Neural cell (in vitro differentiated cells): ENCODE results near the gene PPP3R1. TPM values are rescaled to one million over a fixed set of nuclear protein-coding genes. Genes with fewer than 3 reads are reported as not detected.

Source experiments
- H2AFZ ChIP-seq: fragments of 200-600, 300-800 bp; sonication (generic), shearing (Covaris generic); 2 replicates; pipeline ENCODE4 v1.6.0; 2014; ENCODE audit warnings: low read depth, mild to moderate bottlenecking, antibody characterized with exemption, low read length, moderate library complexity
- H3F3A ChIP-seq: fragments of 200-600 bp; shearing (Covaris generic); 2 replicates; pipeline ENCODE4 v1.6.1; 2016; ENCODE audit warnings: mild to moderate bottlenecking, moderate library complexity, mixed read lengths, antibody characterized with exemption, low read length; ENCODE audit not compliant: insufficient read depth, poor library complexity, severe bottlenecking
- H3K27ac ChIP-seq: fragments of 200-600, 300-800 bp; sonication (generic), shearing (Covaris generic); 2 replicates; pipeline ENCODE4 v1.5.1; 2014; ENCODE audit warnings: mild to moderate bottlenecking, low read length, moderate library complexity
- H3K27me3 ChIP-seq: fragments of 300-800, 200-600 bp; sonication (generic), shearing (Covaris generic); 2 replicates; pipeline ENCODE4 v1.6.0; 2014; ENCODE audit warnings: mild to moderate bottlenecking, low read depth, low read length, moderate library complexity; ENCODE audit not compliant: insufficient read depth
- H3K36me3 ChIP-seq: fragments of 300-800, 200-600 bp; sonication (generic), shearing (Covaris generic); 2 replicates; pipeline ENCODE4 v1.5.1; 2014; ENCODE audit warnings: mild to moderate bottlenecking, antibody characterized with exemption, low read length, moderate library complexity; ENCODE audit not compliant: insufficient read depth
- H3K4me2 ChIP-seq: fragments of 300-800, 200-600 bp; sonication (generic), shearing (Covaris generic); 2 replicates; pipeline ENCODE4 v1.6.0; 2014; ENCODE audit warnings: mild to moderate bottlenecking, low read length
- H3K4me3 ChIP-seq: fragments of 300-800, 200-600 bp; sonication (generic), shearing (Covaris generic); 2 replicates; pipeline ENCODE4 v1.5.1; 2014; ENCODE audit warnings: mild to moderate bottlenecking, low read length, moderate library complexity
- H3K79me2 ChIP-seq: fragments of 200-600 bp; shearing (Covaris generic); replicated peaks from 2 replicates; pipeline ENCODE4 v1.6.0; 2014; ENCODE audit warnings: mild to moderate bottlenecking, low read length, moderate library complexity; ENCODE audit not compliant: insufficient read depth
- H3K9ac ChIP-seq: fragments of 300-800, 200-600 bp; sonication (generic), shearing (Covaris generic); 2 replicates; pipeline ENCODE4 v1.6.1; 2016; ENCODE audit warnings: mild to moderate bottlenecking, low read length, mixed read lengths
- H3K9me2 ChIP-seq: fragments of 200-600 bp; shearing (Covaris generic); 2 replicates; pipeline ENCODE4 v1.6.1; 2016; ENCODE audit warnings: mild to moderate bottlenecking, low read length, mixed read lengths; ENCODE audit not compliant: insufficient read depth
- H3K9me3 ChIP-seq: fragments of 200-600, 300-800 bp; sonication (generic), shearing (Covaris generic); 2 replicates; pipeline ENCODE4 v1.6.1; 2016; ENCODE audit warnings: mild to moderate bottlenecking, mixed run types, low read length, moderate library complexity, mixed read lengths
- H4K20me1 ChIP-seq: fragments of 200-600 bp; shearing (Covaris generic); 2 replicates; pipeline ENCODE4 v1.6.1; 2016; ENCODE audit warnings: mild to moderate bottlenecking, mixed run types; ENCODE audit not compliant: insufficient read depth
- EP300 ChIP-seq: fragments of 450-650 bp; conservative IDR thresholded peaks from 2 replicates; pipeline ENCODE4 v1.6.1; 2014; ENCODE audit warnings: antibody characterized with exemption, mild to moderate bottlenecking, moderate library complexity; ENCODE audit not compliant: poor library complexity, severe bottlenecking
- EZH2 ChIP-seq: fragments of 200-600, 300-800 bp; shearing (Covaris generic), sonication (generic); IDR thresholded peaks from 2 replicates; pipeline ENCODE4 v1.6.1; 2014; ENCODE audit warnings: antibody characterized with exemption, low read length, borderline replicate concordance, mild to moderate bottlenecking; ENCODE audit not compliant: insufficient read depth, poor library complexity, severe bottlenecking
- MXI1 ChIP-seq: fragments of 450-650 bp; conservative IDR thresholded peaks from 2 replicates; pipeline ENCODE4 v1.6.1; 2014; ENCODE audit warnings: antibody characterized with exemption, mild to moderate bottlenecking; ENCODE audit not compliant: poor library complexity, severe bottlenecking
- POLR2AphosphoS5 ChIP-seq: IDR thresholded peaks from 2 replicates; pipeline ENCODE4 v1.6.1; 2012
- RAD21 ChIP-seq: fragments of 450-650 bp; conservative IDR thresholded peaks from 2 replicates; pipeline ENCODE4 v1.6.1; 2014; ENCODE audit warnings: antibody characterized with exemption, mild to moderate bottlenecking, moderate library complexity
- SMC3 ChIP-seq: fragments of 450-650 bp; conservative IDR thresholded peaks from 2 replicates; pipeline ENCODE4 v1.6.1; 2014; ENCODE audit warnings: antibody characterized with exemption, mild to moderate bottlenecking, moderate library complexity; ENCODE audit not compliant: poor library complexity
- TAF1 ChIP-seq: IDR thresholded peaks from 2 replicates; pipeline ENCODE4 v1.6.1; 2012; ENCODE audit warnings: low read depth
- polyA plus RNA-seq: library from polyadenylated mRNA; depleted of rRNA; stranded (reverse); fragments of >200 nt; gene quantifications from 2 replicates; pipeline ENCODE4 v1.2.3, GENCODE V29; 2014
- TF ChIP-seq, protein P1 (sequence below): fragments of 450-650 bp; IDR thresholded peaks from 2 replicates; pipeline ENCODE4 v1.5.1; 2014; ENCODE audit warnings: antibody characterized with exemption, mild to moderate bottlenecking, moderate library complexity; ENCODE audit not compliant: poor library complexity, severe bottlenecking
- TF ChIP-seq, protein P2 (sequence below): IDR thresholded peaks from 2 replicates; pipeline ENCODE4 v1.6.1; 2012; ENCODE audit warnings: borderline replicate concordance

PPP3R1 gene
- polyA plus RNA-seq, 1 donor from 2014 or later, result 45.3 TPM

DNA sequence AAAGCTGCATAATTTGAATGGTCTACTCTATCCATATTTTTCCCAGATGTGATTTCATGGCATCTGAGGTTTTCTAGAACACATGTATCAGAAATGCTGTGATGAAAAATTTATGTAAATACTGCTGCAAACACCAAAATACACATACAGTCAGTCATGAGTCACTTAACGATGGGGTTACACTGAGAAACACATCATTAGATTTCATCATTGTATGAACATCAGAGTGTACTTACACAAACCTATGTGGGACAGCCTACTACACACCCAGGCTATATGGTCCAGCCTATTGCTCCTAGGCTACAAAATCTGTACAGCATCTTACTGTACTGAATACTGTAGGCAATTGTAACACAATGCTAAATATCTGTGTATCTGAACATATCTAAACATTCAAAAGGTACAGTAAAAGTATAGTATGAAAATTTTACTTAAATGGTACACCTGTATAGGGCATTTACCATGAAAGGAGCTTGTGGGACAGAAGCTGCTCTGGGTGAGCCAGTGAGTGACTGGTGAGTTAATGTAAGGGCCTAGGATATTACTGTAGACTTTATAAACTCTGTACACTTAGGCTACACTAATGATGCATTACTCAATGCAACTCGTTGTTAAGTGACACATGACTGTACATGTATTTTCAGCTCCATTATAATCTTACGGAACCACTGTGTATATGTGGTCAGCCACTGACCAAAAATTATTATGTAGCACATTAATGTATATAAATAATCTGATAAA, 61.2 kb downstream of the PPP3R1 start:
- no peak overlapping the region for H3K27ac ChIP-seq
- no peak overlapping the region for H3K4me2 ChIP-seq
- no peaks in the 10 kb centered on the region for H4K20me1 ChIP-seq

GRCh38 chr2:68189991-68190784, 62.1 kb downstream of the PPP3R1 start:
- no peak for TF ChIP-seq MXI1
- no peak for TF ChIP-seq EZH2
- TF ChIP-seq, protein P1, sequence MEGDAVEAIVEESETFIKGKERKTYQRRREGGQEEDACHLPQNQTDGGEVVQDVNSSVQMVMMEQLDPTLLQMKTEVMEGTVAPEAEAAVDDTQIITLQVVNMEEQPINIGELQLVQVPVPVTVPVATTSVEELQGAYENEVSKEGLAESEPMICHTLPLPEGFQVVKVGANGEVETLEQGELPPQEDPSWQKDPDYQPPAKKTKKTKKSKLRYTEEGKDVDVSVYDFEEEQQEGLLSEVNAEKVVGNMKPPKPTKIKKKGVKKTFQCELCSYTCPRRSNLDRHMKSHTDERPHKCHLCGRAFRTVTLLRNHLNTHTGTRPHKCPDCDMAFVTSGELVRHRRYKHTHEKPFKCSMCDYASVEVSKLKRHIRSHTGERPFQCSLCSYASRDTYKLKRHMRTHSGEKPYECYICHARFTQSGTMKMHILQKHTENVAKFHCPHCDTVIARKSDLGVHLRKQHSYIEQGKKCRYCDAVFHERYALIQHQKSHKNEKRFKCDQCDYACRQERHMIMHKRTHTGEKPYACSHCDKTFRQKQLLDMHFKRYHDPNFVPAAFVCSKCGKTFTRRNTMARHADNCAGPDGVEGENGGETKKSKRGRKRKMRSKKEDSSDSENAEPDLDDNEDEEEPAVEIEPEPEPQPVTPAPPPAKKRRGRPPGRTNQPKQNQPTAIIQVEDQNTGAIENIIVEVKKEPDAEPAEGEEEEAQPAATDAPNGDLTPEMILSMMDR, result no peak
- TF ChIP-seq EP300, result no peak
- TF ChIP-seq SMC3, result no peak
- no peak for TF ChIP-seq RAD21
- Histone ChIP-seq H3K4me2 (no peak overlapping the region), H3K36me3 (no peaks in the 10 kb centered on the region), H3K9me3 (no peaks in the 10 kb centered on the region), H3K4me3 (no peak overlapping the region), H3F3A (no peaks in the 10 kb centered on the region), H3K9ac (no peak overlapping the region), H3K79me2 (peaks cover 21% of the 10 kb centered on the region), H2AFZ (no peak overlapping the region), H3K9me2 (no peaks in the 10 kb centered on the region), H4K20me1 (no peaks in the 10 kb centered on the region), H3K27ac (no peak overlapping the region), H3K27me3 (no peaks in the 10 kb centered on the region)

More for the DNA sequence above, 61.2 kb downstream of the PPP3R1 start:
- H3K79me2 ChIP-seq, result peaks cover 24% of the 10 kb centered on the region
- no peak overlapping the region for H2AFZ ChIP-seq
- H3K36me3 ChIP-seq, result no peaks in the 10 kb centered on the region
- H3K9ac ChIP-seq, result no peak overlapping the region
- no peaks in the 10 kb centered on the region for H3K27me3 ChIP-seq
- H3K9me3 ChIP-seq, result no peaks in the 10 kb centered on the region
- no peaks in the 10 kb centered on the region for H3K9me2 ChIP-seq
- H3F3A ChIP-seq, result no peaks in the 10 kb centered on the region
- no peak for TF ChIP-seq RAD21
- TF ChIP-seq EZH2, result no peak
- TF ChIP-seq, protein P1, result no peak
- H3K4me3 ChIP-seq, result no peak overlapping the region

DNA sequence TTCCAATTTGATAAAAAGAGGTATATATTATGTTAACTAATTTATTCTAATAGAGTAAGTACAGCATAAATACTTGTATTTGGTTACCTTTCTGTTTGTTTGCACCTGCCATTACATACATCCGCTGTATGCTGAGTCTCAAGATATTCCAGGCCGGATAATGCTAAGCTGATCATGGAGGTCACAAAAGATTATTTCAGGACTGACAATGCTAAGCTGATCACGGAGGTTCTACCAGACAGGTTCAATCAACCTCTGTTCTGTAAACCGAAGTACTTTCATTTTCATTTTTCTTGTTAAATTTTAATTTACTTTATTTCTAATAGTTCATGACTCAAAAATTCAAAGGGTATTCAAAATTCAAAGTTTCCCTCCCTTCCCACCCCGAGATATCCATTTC, 63.5 kb downstream of the PPP3R1 start:
- Histone ChIP-seq H3K79me2 (peaks cover 9% of the 10 kb centered on the region), H3K9me3 (no peaks in the 10 kb centered on the region), H3K9ac (no peak overlapping the region), H3F3A (no peaks in the 10 kb centered on the region), H3K27ac (no peak overlapping the region), H4K20me1 (no peaks in the 10 kb centered on the region), H2AFZ (no peak overlapping the region), H3K36me3 (no peaks in the 10 kb centered on the region), H3K4me3 (no peak overlapping the region), H3K9me2 (no peaks in the 10 kb centered on the region), H3K4me2 (no peak overlapping the region), H3K27me3 (no peaks in the 10 kb centered on the region)
- no peak for TF ChIP-seq MXI1
- TF ChIP-seq EP300, result no peak
- no peak for TF ChIP-seq POLR2AphosphoS5
- TF ChIP-seq, protein P2, sequence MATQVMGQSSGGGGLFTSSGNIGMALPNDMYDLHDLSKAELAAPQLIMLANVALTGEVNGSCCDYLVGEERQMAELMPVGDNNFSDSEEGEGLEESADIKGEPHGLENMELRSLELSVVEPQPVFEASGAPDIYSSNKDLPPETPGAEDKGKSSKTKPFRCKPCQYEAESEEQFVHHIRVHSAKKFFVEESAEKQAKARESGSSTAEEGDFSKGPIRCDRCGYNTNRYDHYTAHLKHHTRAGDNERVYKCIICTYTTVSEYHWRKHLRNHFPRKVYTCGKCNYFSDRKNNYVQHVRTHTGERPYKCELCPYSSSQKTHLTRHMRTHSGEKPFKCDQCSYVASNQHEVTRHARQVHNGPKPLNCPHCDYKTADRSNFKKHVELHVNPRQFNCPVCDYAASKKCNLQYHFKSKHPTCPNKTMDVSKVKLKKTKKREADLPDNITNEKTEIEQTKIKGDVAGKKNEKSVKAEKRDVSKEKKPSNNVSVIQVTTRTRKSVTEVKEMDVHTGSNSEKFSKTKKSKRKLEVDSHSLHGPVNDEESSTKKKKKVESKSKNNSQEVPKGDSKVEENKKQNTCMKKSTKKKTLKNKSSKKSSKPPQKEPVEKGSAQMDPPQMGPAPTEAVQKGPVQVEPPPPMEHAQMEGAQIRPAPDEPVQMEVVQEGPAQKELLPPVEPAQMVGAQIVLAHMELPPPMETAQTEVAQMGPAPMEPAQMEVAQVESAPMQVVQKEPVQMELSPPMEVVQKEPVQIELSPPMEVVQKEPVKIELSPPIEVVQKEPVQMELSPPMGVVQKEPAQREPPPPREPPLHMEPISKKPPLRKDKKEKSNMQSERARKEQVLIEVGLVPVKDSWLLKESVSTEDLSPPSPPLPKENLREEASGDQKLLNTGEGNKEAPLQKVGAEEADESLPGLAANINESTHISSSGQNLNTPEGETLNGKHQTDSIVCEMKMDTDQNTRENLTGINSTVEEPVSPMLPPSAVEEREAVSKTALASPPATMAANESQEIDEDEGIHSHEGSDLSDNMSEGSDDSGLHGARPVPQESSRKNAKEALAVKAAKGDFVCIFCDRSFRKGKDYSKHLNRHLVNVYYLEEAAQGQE, result no peak
- no peak for TF ChIP-seq EZH2
- TF ChIP-seq RAD21, result no peak
- TF ChIP-seq, protein P1, result no peak
- no peak for TF ChIP-seq TAF1
- TF ChIP-seq SMC3, result no peak
